GM19455 (cell line): ENCODE measurements around the gene RSPH3.

ENCODE experiments used
- ATAC-seq: cut with Tn5 transposase; IDR thresholded peaks from one replicate; pipeline ENCODE4 v1.9.1; 2021; ENCODE audit not compliant: unreplicated experiment

The RSPH3 gene

GRCh38 chr6:158938220-158938619, 61.8 kb downstream of the RSPH3 start:
- no peak for ATAC-seq

- no peak for ATAC-seq
Observed at GRCh38 chr6:158934157-158934556, 65.8 kb downstream of the RSPH3 start.

- no peak for ATAC-seq
Observed at GRCh38 chr6:158933079-158933595, 66.9 kb downstream of the RSPH3 start.

GRCh38 chr6:158928068-158928467, 71.9 kb downstream of the RSPH3 start:
- ATAC-seq = no peak

GRCh38 chr6:158926414-158926813, 73.6 kb downstream of the RSPH3 start:
- ATAC-seq = no peak

- ATAC-seq = no peak
Observed at GRCh38 chr6:158924499-158925455, 75.2 kb downstream of the RSPH3 start.

- ATAC-seq = no peak
Observed at GRCh38 chr6:158923805-158924498, 76.0 kb downstream of the RSPH3 start.
